Tibial artery (tissue), 4 donors: ENCODE measurements around the gene PXMP4.
A peak's percentile ranks its signal among the peaks of the same experiment; 100 is the strongest.

Experiments
- DNase-seq, 2 donors: peaks; one replicate each; pipeline ENCODE4 v3.0.0-alpha.2; 2019
- H3K27ac ChIP-seq, 2 donors: fragments of 200-600 bp; sonication (generic) in 1 of 2; 1 replicate in 1 of 2; 2 replicates in 1 of 2; pipeline ENCODE4 v1.5.1; 2018 to 2019; ENCODE audit warnings: mild to moderate bottlenecking in 1 of 2
- H3K27me3 ChIP-seq, 2 donors: fragments of 200-600 bp; sonication (generic) in 1 of 2; one replicate each; pipeline versions ENCODE4 v1.5.1 to v1.6.0; 2016 to 2019
- H3K36me3 ChIP-seq, 3 donors: fragments of 200-600 bp; sonication (generic) in 2 of 3; one replicate each; pipeline ENCODE4 v1.5.1; 2016 to 2019; ENCODE audit warnings: mild to moderate bottlenecking in 2 of 3
- H3K4me1 ChIP-seq, 4 donors: fragments of 200-600 bp; sonication (generic) in 2 of 4; 1 replicate in 3 of 4; 2 replicates in 1 of 4; pipeline ENCODE4 v1.5.1; 2016 to 2019
- H3K4me3 ChIP-seq, 2 donors: fragments of 200-600 bp; sonication (generic) in 1 of 2; 1 replicate in 1 of 2; 2 replicates in 1 of 2; pipeline ENCODE4 v1.5.1; 2018 to 2019; ENCODE audit warnings: mild to moderate bottlenecking in 2 of 2
- H3K9me3 ChIP-seq, 3 donors: fragments of 200-600 bp; sonication (generic) in 1 of 3; one replicate each; pipeline ENCODE4 v1.5.1; 2016 to 2019
- CTCF ChIP-seq, 2 experiments: fragments of 200-600 bp in 1 of 2; fragments of 450-650 bp in 1 of 2; IDR thresholded peaks; one replicate each; pipeline ENCODE4 v1.5.1; 2017 to 2019; ENCODE audit warnings: antibody characterized with exemption in 2 of 2, mild to moderate bottlenecking in 1 of 2, moderate library complexity in 1 of 2
- intact Hi-C: fragments of 100-400 bp; cut with DNase I; formaldehyde crosslinking; loops from one replicate; pipeline ENCODE4 v1.15.0; 2023; ENCODE audit warnings: low total_unique reads

PXMP4 gene

GRCh38 chr20:33672426-33673113, 47.5 kb downstream of the PXMP4 start:
- H3K4me3 ChIP-seq, result peak overlapping the region; percentile 67 to 72
- TF ChIP-seq CTCF (IDR thresholded peaks at IDR 0.05), result no peak
- no peaks in the 10 kb centered on the region for H3K27me3 ChIP-seq
- H3K27ac ChIP-seq, result peak overlapping the region; percentile 98
- H3K4me1 ChIP-seq, result peaks cover 0 to 81% (median 68%) of the 10 kb centered on the region in 4 donors
- H3K9me3 ChIP-seq, result no peaks in the 10 kb centered on the region
- DNase-seq, result no peak
- H3K36me3 ChIP-seq, result peaks cover 0 to 22% (median 4%) of the 10 kb centered on the region in 3 donors
- intact Hi-C loops, result no loop called here

GRCh38 chr20:33671573-33672288, 48.4 kb downstream of the PXMP4 start:
- Histone ChIP-seq H3K4me1 (peaks cover 0 to 83% (median 71%) of the 10 kb centered on the region in 4 donors), H3K9me3 (no peaks in the 10 kb centered on the region), H3K4me3 (no peak overlapping the region), H3K27me3 (no peaks in the 10 kb centered on the region), H3K36me3 (peaks cover 0 to 22% (median 4%) of the 10 kb centered on the region in 3 donors), H3K27ac (peak overlapping the region; percentile 98)
- no peak for TF ChIP-seq CTCF (IDR thresholded peaks at IDR 0.05)
- intact Hi-C loops, result no loop called here
- no peak for DNase-seq

GRCh38 chr20:33670715-33671499, 49.2 kb downstream of the PXMP4 start:
- Histone ChIP-seq H3K9me3 (no peaks in the 10 kb centered on the region), H3K4me1 (peaks cover 0 to 82% (median 69%) of the 10 kb centered on the region in 4 donors), H3K27ac (peak overlapping the region; percentile 98), H3K36me3 (peaks cover 0 to 22% (median 4%) of the 10 kb centered on the region in 3 donors), H3K27me3 (no peaks in the 10 kb centered on the region), H3K4me3 (no peak overlapping the region)
- DNase-seq, result no peak
- intact Hi-C loops, result no loop called here
- no peak for TF ChIP-seq CTCF (IDR thresholded peaks at IDR 0.05)

- Histone ChIP-seq H3K27ac (peak overlapping the region; percentile 98), H3K9me3 (no peaks in the 10 kb centered on the region), H3K4me1 (peaks cover 0 to 81% (median 63%) of the 10 kb centered on the region in 4 donors), H3K36me3 (peaks cover 0 to 22% (median 4%) of the 10 kb centered on the region in 3 donors), H3K4me3 (no peak overlapping the region), H3K27me3 (no peaks in the 10 kb centered on the region)
- intact Hi-C loops, result loop anchor here (10.0 kb wide), 2 partner anchors 185 to 215 kb away; no protein-coding TSS in a partner anchor
- TF ChIP-seq CTCF (IDR thresholded peaks at IDR 0.05), result no peak
- peak in 1 of 2 donors; percentile 82 for DNase-seq
Observed at GRCh38 chr20:33669873-33670640, 50.1 kb downstream of the PXMP4 start.

GRCh38 chr20:33669224-33669623, 50.9 kb downstream of the PXMP4 start:
- intact Hi-C loops, result loop anchor here (10.0 kb wide), 2 partner anchors 184 to 214 kb away; no protein-coding TSS in a partner anchor
- peak overlapping the region; percentile 98 for H3K27ac ChIP-seq

More at GRCh38 chr20:33669224-33669623, 50.9 kb downstream of the PXMP4 start:
- no peak for TF ChIP-seq CTCF (IDR thresholded peaks at IDR 0.05)
- no peak for DNase-seq
- H3K36me3 ChIP-seq, result peaks cover 0 to 22% (median 4%) of the 10 kb centered on the region in 3 donors
- H3K4me3 ChIP-seq, result no peak overlapping the region
- H3K9me3 ChIP-seq, result no peaks in the 10 kb centered on the region
- peaks cover 0 to 84% (median 62%) of the 10 kb centered on the region in 4 donors for H3K4me1 ChIP-seq
- no peaks in the 10 kb centered on the region for H3K27me3 ChIP-seq
